GM12892 (cell line): ENCODE data around the gene P3H1.

Experiments
- POLR2A ChIP-seq: IDR thresholded peaks from 2 replicates; pipeline ENCODE4 v1.6.1; 2011; ENCODE audit warnings: low read depth, low read length, control low read depth
- POLR2AphosphoS5 ChIP-seq: IDR thresholded peaks from 2 replicates; pipeline ENCODE4 v1.6.1; 2011; ENCODE audit warnings: low read depth, low read length, control low read depth
- TAF1 ChIP-seq: IDR thresholded peaks from 2 replicates; pipeline ENCODE4 v1.6.1; 2011; ENCODE audit warnings: low read depth, mild to moderate bottlenecking, control low read depth, low read length, borderline replicate concordance

- TF ChIP-seq TAF1 = no peak
- no peak for TF ChIP-seq POLR2A
- no peak for TF ChIP-seq POLR2AphosphoS5
These were observed 24.7 kb downstream of the P3H1 start for GRCh38 chr1:42742141-42742540.
